GM23248 (cell line): ENCODE measurements around the gene IL1RAPL1. TPM values are rescaled to one million over a fixed set of nuclear protein-coding genes. Genes with fewer than 3 reads are reported as not detected.

Experiments
- DNase-seq: peaks from one replicate; pipeline ENCODE4 v3.0.0-alpha.2; 2015
- H2AFZ ChIP-seq: fragments of 200-600 bp; sonication (generic); 2 replicates; pipeline ENCODE4 v1.6.1; 2016; ENCODE audit warnings: antibody characterized with exemption
- H3F3A ChIP-seq: fragments of 200-600 bp; sonication (generic); 2 replicates; pipeline ENCODE4 v1.6.1; 2016; ENCODE audit warnings: mild to moderate bottlenecking, antibody characterized with exemption, mixed run types; ENCODE audit not compliant: insufficient read depth
- H3K27ac ChIP-seq: fragments of 200-600 bp; sonication (generic); 2 replicates; pipeline ENCODE4 v1.5.1; 2016; ENCODE audit warnings: mild to moderate bottlenecking
- H3K27me3 ChIP-seq: fragments of 200-600 bp; sonication (generic); replicated peaks from 2 replicates; pipeline ENCODE4 v1.6.1; 2016; ENCODE audit warnings: mild to moderate bottlenecking; ENCODE audit not compliant: insufficient read depth
- H3K36me3 ChIP-seq: fragments of 200-600 bp; sonication (generic); 2 replicates; pipeline ENCODE4 v1.6.1; 2016; ENCODE audit warnings: low read depth, mild to moderate bottlenecking
- H3K4me1 ChIP-seq: fragments of 200-600 bp; sonication (generic); 2 replicates; pipeline ENCODE4 v1.6.1; 2016; ENCODE audit warnings: mild to moderate bottlenecking; ENCODE audit not compliant: insufficient read depth
- H3K4me2 ChIP-seq: fragments of 200-600 bp; sonication (generic); one replicate; pipeline ENCODE4 v1.6.1; 2016; ENCODE audit warnings: mild to moderate bottlenecking; ENCODE audit not compliant: unreplicated experiment
- H3K4me3 ChIP-seq: fragments of 200-600 bp; sonication (generic); 2 replicates; pipeline ENCODE4 v1.5.1; 2016; ENCODE audit warnings: mild to moderate bottlenecking
- H3K79me2 ChIP-seq: fragments of 200-600 bp; sonication (generic); 2 replicates; pipeline ENCODE4 v1.6.1; 2016; ENCODE audit warnings: mild to moderate bottlenecking; ENCODE audit not compliant: insufficient read depth
- H3K9ac ChIP-seq: fragments of 200-600 bp; sonication (generic); 2 replicates; pipeline ENCODE4 v1.6.1; 2016; ENCODE audit warnings: mild to moderate bottlenecking
- H3K9me2 ChIP-seq: fragments of 200-600 bp; sonication (generic); 2 replicates; pipeline ENCODE4 v1.6.1; 2016; ENCODE audit warnings: mixed run types, mild to moderate bottlenecking, moderate library complexity; ENCODE audit not compliant: insufficient read depth
- H3K9me3 ChIP-seq: fragments of 200-600 bp; sonication (generic); one replicate; pipeline ENCODE4 v1.6.1; 2017; ENCODE audit warnings: low read depth
- H4K20me1 ChIP-seq: fragments of 200-600 bp; sonication (generic); 2 replicates; pipeline ENCODE4 v1.6.0; 2016; ENCODE audit not compliant: insufficient read depth
- EZH2 ChIP-seq: fragments of 200-600 bp; sonication (generic); IDR thresholded peaks from 2 replicates; pipeline ENCODE4 v1.6.1; 2018; ENCODE audit warnings: antibody characterized with exemption, mild to moderate bottlenecking; ENCODE audit not compliant: insufficient read depth, poor library complexity, severe bottlenecking
- EZH2phosphoT487 ChIP-seq: fragments of 200-600 bp; sonication (generic); IDR thresholded peaks from 2 replicates; pipeline ENCODE4 v1.6.1; 2018; ENCODE audit warnings: antibody characterized with exemption, moderate library complexity, mild to moderate bottlenecking, low read depth; ENCODE audit not compliant: insufficient read depth
- WGBS, 2 experiments: methylation state at CpG; one replicate each; pipeline ENCODE4 v1.1.6; 2015 to 2017; ENCODE audit warnings: low lambda C conversion rate in 2 of 2, low coverage in 1 of 2; ENCODE audit errors: missing lambda C conversion rate in 2 of 2; 5-methylcytosine and 5-hydroxymethylcytosine counted together
- in situ Hi-C: fragments of 300-500 bp; cut with MboI; formaldehyde crosslinking; loops from 2 replicates; pipeline ENCODE4 v1.15.0; 2020
- polyA plus RNA-seq: library from polyadenylated mRNA; unstranded; fragments of >200 nt; fragmentation: Nextera tagmentation; extraction: Ambion mirVana; gene quantifications from 2 replicates; pipeline ENCODE4 v1.2.1, GENCODE V29; 2016
- total RNA-seq: library from RNA; depleted of rRNA; stranded (reverse); fragments of >200 nt; shearing (Covaris generic); gene quantifications from 2 replicates; pipeline ENCODE4 v1.2.3, GENCODE V29; 2014

IL1RAPL1 gene
- total and polyA plus RNA-seq, 2 experiments from 2014 or later, result not detected

DNA sequence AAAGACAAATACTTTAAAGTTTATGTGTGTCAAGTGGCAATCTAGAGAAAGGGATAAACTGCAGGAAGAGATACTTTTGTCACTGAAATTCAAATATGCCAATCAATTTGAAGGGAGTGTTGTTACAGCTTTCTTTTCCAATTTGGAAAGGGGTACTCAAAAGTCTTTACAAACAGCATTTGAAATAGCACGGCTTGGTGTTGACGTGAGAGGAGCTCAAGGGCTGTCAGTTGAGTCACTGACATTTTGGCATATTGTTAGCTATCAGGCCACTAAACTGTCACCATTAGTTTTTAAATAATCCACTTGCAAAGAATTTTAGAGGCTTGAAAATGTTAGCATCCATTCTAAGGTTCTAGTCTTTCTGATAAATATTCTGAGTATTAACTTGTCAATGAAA lies 698.4 kb downstream of the IL1RAPL1 start:
- Histone ChIP-seq H3K9me2 (no peaks in the 10 kb centered on the region), H3F3A (no peaks in the 10 kb centered on the region), H3K9me3 (no peaks in the 10 kb centered on the region), H3K36me3 (no peaks in the 10 kb centered on the region), H3K4me1 (no peaks in the 10 kb centered on the region), H3K4me2 (no peak overlapping the region), H2AFZ (no peak overlapping the region), H3K9ac (no peak overlapping the region), H3K4me3 (no peak overlapping the region), H3K27ac (no peak overlapping the region), H3K27me3 (no peaks in the 10 kb centered on the region), H4K20me1 (no peaks in the 10 kb centered on the region), H3K79me2 (no peaks in the 10 kb centered on the region)
- in situ Hi-C loops, result no loop called here
- TF ChIP-seq EZH2phosphoT487, result no peak
- TF ChIP-seq EZH2, result no peak
- 5 to 7% methylated on average over 2 of the region's 2 CpGs for WGBS, 2 experiments
- DNase-seq, result no peak

DNA sequence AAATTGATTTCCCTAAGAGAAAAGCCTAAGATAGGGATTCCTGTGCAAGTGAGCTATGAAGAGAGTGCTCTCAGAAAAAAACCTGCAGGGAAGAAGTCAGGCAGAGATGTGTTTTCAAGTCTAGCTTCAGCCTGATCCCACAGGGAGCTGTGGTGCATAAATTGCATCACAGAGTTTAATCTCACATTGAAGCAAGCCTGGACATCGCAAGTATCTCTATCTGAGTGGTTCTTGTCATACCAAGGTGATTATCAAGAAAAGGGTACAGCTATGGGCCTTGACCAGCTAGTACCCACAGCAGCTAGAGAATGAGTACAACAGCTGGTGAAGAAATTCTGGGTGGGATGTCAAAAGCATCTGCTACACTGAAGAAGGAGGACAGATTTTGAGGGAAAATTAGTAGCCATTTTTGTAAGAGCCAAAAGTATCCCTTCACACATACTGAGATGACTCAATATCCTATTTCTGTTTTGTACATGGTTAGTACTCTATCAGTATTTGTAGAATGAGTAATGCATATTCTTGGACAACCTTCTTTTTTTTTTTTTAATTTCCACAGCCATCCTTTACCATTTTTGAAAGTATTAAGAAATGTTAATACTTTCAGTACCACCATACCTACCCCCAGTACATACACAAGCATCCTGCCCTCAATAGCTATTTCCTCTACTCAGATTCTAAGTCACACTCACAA lies 708.9 kb downstream of the IL1RAPL1 start:
- in situ Hi-C loops, result no loop called here
- no peaks in the 10 kb centered on the region for H3K9me2 ChIP-seq
- no peak overlapping the region for H2AFZ ChIP-seq
- TF ChIP-seq EZH2phosphoT487 (no peak), EZH2 (no peak)
- H3K79me2 ChIP-seq, result no peaks in the 10 kb centered on the region
- DNase-seq, result peak; percentile 5
- H3K4me2 ChIP-seq, result no peak overlapping the region
- H3K9me3 ChIP-seq, result no peaks in the 10 kb centered on the region
- H3K4me3 ChIP-seq, result no peak overlapping the region
- no peaks in the 10 kb centered on the region for H3K4me1 ChIP-seq
- no peak overlapping the region for H3K9ac ChIP-seq
- no peak overlapping the region for H3K27ac ChIP-seq
- no peaks in the 10 kb centered on the region for H3F3A ChIP-seq
- H4K20me1 ChIP-seq, result no peaks in the 10 kb centered on the region
- H3K36me3 ChIP-seq, result no peaks in the 10 kb centered on the region
- H3K27me3 ChIP-seq, result no peaks in the 10 kb centered on the region
- WGBS, 2 experiments, result 20 to 21% methylated on average over 1 of the region's 1 CpG

DNA sequence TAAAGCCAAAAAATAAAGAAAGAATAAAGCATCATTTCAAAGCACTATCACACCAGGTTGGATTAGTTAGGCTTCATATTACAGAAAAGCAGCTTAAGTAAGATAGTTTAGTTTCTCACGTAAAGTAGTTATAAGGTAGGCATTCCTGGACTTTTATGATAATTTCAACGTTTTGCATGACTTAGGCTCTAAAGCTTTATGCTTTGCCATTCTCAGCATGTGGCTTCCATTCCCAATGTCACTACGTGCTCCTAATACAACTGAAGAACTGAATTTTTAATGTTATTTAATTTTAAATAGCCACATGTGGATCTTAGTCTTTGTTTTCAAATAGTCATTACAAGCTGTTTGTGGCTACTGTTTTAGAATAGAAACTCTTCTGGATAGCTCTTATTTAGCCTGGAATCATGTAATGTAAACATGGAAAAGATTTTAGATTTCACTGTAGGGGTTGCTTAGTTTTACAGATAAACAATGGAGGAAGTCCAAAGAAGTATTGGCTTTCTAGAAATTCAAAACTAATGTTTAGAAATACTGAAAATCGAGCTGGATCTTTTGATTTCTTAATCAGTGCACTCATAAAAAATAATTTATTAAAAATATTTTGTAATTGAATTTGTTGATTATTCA lies 710.0 kb downstream of the IL1RAPL1 start:
- Histone ChIP-seq H3K79me2 (no peaks in the 10 kb centered on the region), H2AFZ (no peak overlapping the region), H3K4me2 (no peak overlapping the region), H3K27ac (no peak overlapping the region), H3K27me3 (no peaks in the 10 kb centered on the region), H4K20me1 (no peaks in the 10 kb centered on the region), H3F3A (no peaks in the 10 kb centered on the region), H3K4me3 (no peak overlapping the region), H3K9me2 (no peaks in the 10 kb centered on the region), H3K4me1 (no peaks in the 10 kb centered on the region), H3K9me3 (no peaks in the 10 kb centered on the region), H3K9ac (no peak overlapping the region), H3K36me3 (no peaks in the 10 kb centered on the region)
- in situ Hi-C loops, result no loop called here
- TF ChIP-seq EZH2phosphoT487 (no peak), EZH2 (no peak)
- WGBS, 2 experiments, result 9 to 13% methylated on average over 4 of the region's 4 CpGs
- DNase-seq, result no peak

DNA sequence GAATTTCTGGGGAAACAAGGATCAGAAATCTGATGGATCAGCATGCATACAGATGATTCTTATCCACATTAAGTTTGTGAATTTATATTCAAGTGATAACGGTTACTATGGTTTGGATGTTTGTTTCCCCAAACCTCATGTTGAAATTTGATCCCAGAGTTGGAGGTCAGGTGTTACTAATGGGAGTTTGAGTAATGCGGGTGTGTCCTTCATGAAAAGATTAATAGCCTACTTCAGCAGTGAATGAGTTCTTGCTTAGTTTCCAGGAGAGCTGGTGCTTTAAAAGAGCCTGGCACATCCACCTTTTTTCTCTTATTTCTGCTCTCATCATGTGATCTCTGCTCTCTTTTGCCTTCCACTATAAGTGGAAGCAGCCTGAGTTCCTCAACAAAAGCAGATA lies 712.4 kb downstream of the IL1RAPL1 start:
- Histone ChIP-seq H3K4me3 (no peak overlapping the region), H3K4me1 (no peaks in the 10 kb centered on the region), H3K4me2 (no peak overlapping the region), H4K20me1 (no peaks in the 10 kb centered on the region), H3K9me3 (no peaks in the 10 kb centered on the region), H3K9ac (no peak overlapping the region), H2AFZ (no peak overlapping the region), H3K9me2 (no peaks in the 10 kb centered on the region), H3K27me3 (no peaks in the 10 kb centered on the region), H3F3A (no peaks in the 10 kb centered on the region), H3K36me3 (no peaks in the 10 kb centered on the region), H3K79me2 (no peaks in the 10 kb centered on the region), H3K27ac (no peak overlapping the region)
- 8 to 24% methylated on average over 2 of the region's 2 CpGs for WGBS, 2 experiments
- no peak for DNase-seq
- TF ChIP-seq EZH2phosphoT487, result no peak
- TF ChIP-seq EZH2, result no peak
- in situ Hi-C loops, result no loop called here
